CD14-positive monocyte (primary cell): ENCODE measurements around the gene FHIT. TPM values are rescaled to one million over a fixed set of nuclear protein-coding genes. Genes with fewer than 3 reads are reported as not detected.
A peak's percentile ranks its signal among the peaks of the same experiment; 100 is the strongest.

ENCODE experiments used
- DNase-seq, 3 donors: peaks; one replicate each; pipeline ENCODE4 v3.0.0-alpha.2; 2011 to 2022
- H2AFZ ChIP-seq: 2 replicates; pipeline ENCODE4 v1.6.0; 2012; ENCODE audit warnings: mild to moderate bottlenecking, low read depth, low read length, inconsistent platforms; ENCODE audit not compliant: insufficient read depth, poor library complexity, severe bottlenecking
- H3K27ac ChIP-seq, 2 donors: 1 replicate in 1 of 2; 2 replicates in 1 of 2; pipeline ENCODE4 v1.5.1; 2012 to 2013; ENCODE audit warnings: low read length in 2 of 2, control low read depth in 1 of 2, inconsistent platforms in 1 of 2, low read depth in 1 of 2, mild to moderate bottlenecking in 1 of 2
- H3K27me3 ChIP-seq, 2 donors: one replicate each; pipeline versions ENCODE4 v1.6.0 to v1.6.1; 2011 to 2013; ENCODE audit warnings: low read length in 2 of 2; ENCODE audit not compliant: control insufficient read depth in 2 of 2, insufficient read depth in 2 of 2
- H3K36me3 ChIP-seq, 2 donors: replicated peaks in 1 of 2; 1 replicate in 1 of 2; 2 replicates in 1 of 2; pipeline versions ENCODE4 v1.5.1 to v1.6.1; 2012 to 2013; ENCODE audit warnings: low read length in 2 of 2, control low read depth in 1 of 2, inconsistent platforms in 1 of 2, mild to moderate bottlenecking in 1 of 2; ENCODE audit not compliant: insufficient read depth in 2 of 2, control insufficient read depth in 1 of 2
- H3K4me1 ChIP-seq, 2 donors: 1 replicate in 1 of 2; 2 replicates in 1 of 2; pipeline versions ENCODE4 v1.5.1 to v1.6.1; 2012 to 2013; ENCODE audit warnings: low read length in 2 of 2, control low read depth in 1 of 2, inconsistent platforms in 1 of 2, mild to moderate bottlenecking in 1 of 2, moderate library complexity in 1 of 2; ENCODE audit not compliant: insufficient read depth in 2 of 2, control insufficient read depth in 1 of 2
- H3K4me2 ChIP-seq: replicated peaks from 2 replicates; pipeline ENCODE3; 2012; ENCODE audit warnings: low read length, moderate library complexity, mild to moderate bottlenecking; ENCODE audit not compliant: poor library complexity, severe bottlenecking; ENCODE audit errors: extremely low read depth
- H3K4me3 ChIP-seq, 3 experiments: fragments of 200-600 bp in 1 of 3; sonication (generic) in 1 of 3; replicated peaks in 1 of 3; 1 replicate in 2 of 3; 2 replicates in 1 of 3; pipeline ENCODE4 v1.5.1; 2011 to 2013; ENCODE audit warnings: low read length in 3 of 3, mild to moderate bottlenecking in 3 of 3, control low read depth in 2 of 3, low read depth in 2 of 3, inconsistent platforms in 1 of 3, moderate library complexity in 1 of 3
- H3K79me2 ChIP-seq: 2 replicates; pipeline ENCODE4 v1.6.0; 2012; ENCODE audit warnings: mild to moderate bottlenecking, control low read depth, inconsistent platforms, low read length, moderate library complexity; ENCODE audit not compliant: insufficient read depth
- H3K9ac ChIP-seq: 2 replicates; pipeline ENCODE4 v1.6.0; 2017; ENCODE audit warnings: low read length, mild to moderate bottlenecking; ENCODE audit not compliant: insufficient read depth, poor library complexity, severe bottlenecking
- H3K9me3 ChIP-seq, 2 donors: replicated peaks in 1 of 2; 1 replicate in 1 of 2; 2 replicates in 1 of 2; pipeline versions ENCODE4 v1.5.1 to v1.6.1; 2012 to 2013; ENCODE audit warnings: low read length in 2 of 2, control low read depth in 1 of 2; ENCODE audit not compliant: control insufficient read depth in 1 of 2, insufficient read depth in 1 of 2
- H4K20me1 ChIP-seq: 2 replicates; pipeline ENCODE4 v1.6.0; 2012; ENCODE audit warnings: mild to moderate bottlenecking, low read length, control low read depth, moderate library complexity; ENCODE audit not compliant: insufficient read depth
- H3K27ac Mint-ChIP-seq, 7 donors: one replicate each; pipeline ENCODE4 v1.8.0; 2020; ENCODE audit warnings: mild to moderate bottlenecking in 7 of 7, mixed read lengths in 7 of 7, moderate library complexity in 6 of 7, inconsistent platforms in 2 of 7
- H3K27me3 Mint-ChIP-seq, 3 donors: one replicate each; pipeline ENCODE4 v1.8.0; 2021 to 2022; ENCODE audit warnings: low read depth in 3 of 3, mild to moderate bottlenecking in 3 of 3, mixed read lengths in 3 of 3, moderate library complexity in 3 of 3, inconsistent platforms in 1 of 3
- H3K36me3 Mint-ChIP-seq, 2 donors: one replicate each; pipeline ENCODE4 v1.8.0; 2020; ENCODE audit warnings: mixed read lengths in 2 of 2, inconsistent platforms in 1 of 2, mild to moderate bottlenecking in 1 of 2
- H3K4me1 Mint-ChIP-seq: one replicate; pipeline ENCODE4 v1.8.0; 2020; ENCODE audit warnings: mild to moderate bottlenecking, mixed read lengths
- H3K4me3 Mint-ChIP-seq, 2 donors: one replicate each; pipeline ENCODE4 v1.8.0; 2020; ENCODE audit warnings: mild to moderate bottlenecking in 2 of 2, mixed read lengths in 2 of 2, moderate library complexity in 1 of 2
- H3K9me3 Mint-ChIP-seq, 7 donors: one replicate each; pipeline ENCODE4 v1.8.0; 2020 to 2022; ENCODE audit warnings: mixed read lengths in 7 of 7, mild to moderate bottlenecking in 6 of 7, moderate library complexity in 6 of 7, inconsistent platforms in 2 of 7
- WGBS: methylation state at CpG from one replicate; pipeline ENCODE4 v1.1.5; 2013; ENCODE audit warnings: missing lambda C conversion rate; ENCODE audit not compliant: insufficient coverage; 5-methylcytosine and 5-hydroxymethylcytosine counted together
- intact Hi-C, 2 donors: fragments of 100-400 bp; cut with micrococcal nuclease; formaldehyde crosslinking; loops; one replicate each; pipeline versions ENCODE4 v1.15.0 to v1.15.1; 2023
- polyA plus RNA-seq, 3 donors: library from polyadenylated mRNA; depleted of rRNA in 1 of 3; unstranded in 2 of 3; stranded (reverse) in 1 of 3; fragments of 300-500 nt in 2 of 3; fragments of >200 nt in 1 of 3; fragmentation: Illumina TruSeq in 2 of 3; gene quantifications; 1 replicate in 2 of 3; 2 replicates in 1 of 3; pipeline ENCODE4 v1.2.3, GENCODE V29; 2012 to 2021
- TF ChIP-seq, protein P1 (sequence below): fragments of 200-600 bp; IDR thresholded peaks from one replicate; pipeline ENCODE4 v1.8.0; 2022; ENCODE audit warnings: antibody characterized with exemption, mild to moderate bottlenecking

Gene FHIT
- polyA plus RNA-seq, 3 donors = 1.7 to 3.4 (median 3.2) TPM

- no peaks in the 10 kb centered on the region for H3K27me3 ChIP-seq
- no peaks in the 10 kb centered on the region for H4K20me1 ChIP-seq
- TF ChIP-seq, protein P1, sequence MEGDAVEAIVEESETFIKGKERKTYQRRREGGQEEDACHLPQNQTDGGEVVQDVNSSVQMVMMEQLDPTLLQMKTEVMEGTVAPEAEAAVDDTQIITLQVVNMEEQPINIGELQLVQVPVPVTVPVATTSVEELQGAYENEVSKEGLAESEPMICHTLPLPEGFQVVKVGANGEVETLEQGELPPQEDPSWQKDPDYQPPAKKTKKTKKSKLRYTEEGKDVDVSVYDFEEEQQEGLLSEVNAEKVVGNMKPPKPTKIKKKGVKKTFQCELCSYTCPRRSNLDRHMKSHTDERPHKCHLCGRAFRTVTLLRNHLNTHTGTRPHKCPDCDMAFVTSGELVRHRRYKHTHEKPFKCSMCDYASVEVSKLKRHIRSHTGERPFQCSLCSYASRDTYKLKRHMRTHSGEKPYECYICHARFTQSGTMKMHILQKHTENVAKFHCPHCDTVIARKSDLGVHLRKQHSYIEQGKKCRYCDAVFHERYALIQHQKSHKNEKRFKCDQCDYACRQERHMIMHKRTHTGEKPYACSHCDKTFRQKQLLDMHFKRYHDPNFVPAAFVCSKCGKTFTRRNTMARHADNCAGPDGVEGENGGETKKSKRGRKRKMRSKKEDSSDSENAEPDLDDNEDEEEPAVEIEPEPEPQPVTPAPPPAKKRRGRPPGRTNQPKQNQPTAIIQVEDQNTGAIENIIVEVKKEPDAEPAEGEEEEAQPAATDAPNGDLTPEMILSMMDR = no peak
- no peaks in the 10 kb centered on the region for H3K4me1 Mint-ChIP-seq
- no peaks in the 10 kb centered on the region for H3K79me2 ChIP-seq
- H3K4me3 ChIP-seq = no peak overlapping the region
- H3K9me3 ChIP-seq = no peaks in the 10 kb centered on the region
- H3K27ac Mint-ChIP-seq = peak overlapping the region in 1 of 7 donors; percentile 25
- no peak overlapping the region for H3K27ac ChIP-seq
- WGBS = 100% methylated on average over 1 of the region's 3 CpGs
- peaks cover 0 to 8% (median 0%) of the 10 kb centered on the region in 7 donors for H3K9me3 Mint-ChIP-seq
- H2AFZ ChIP-seq = no peak overlapping the region
- H3K36me3 ChIP-seq = no peaks in the 10 kb centered on the region
- H3K27me3 Mint-ChIP-seq = no peaks in the 10 kb centered on the region
- no peak overlapping the region for H3K9ac ChIP-seq
- no peak for DNase-seq
- no peaks in the 10 kb centered on the region for H3K36me3 Mint-ChIP-seq
- H3K4me2 ChIP-seq = no peak overlapping the region
- H3K4me1 ChIP-seq = no peaks in the 10 kb centered on the region
- intact Hi-C loops = no loop called here
- no peak overlapping the region for H3K4me3 Mint-ChIP-seq
Measured at GRCh38 chr3:61186030-61186429, 65.2 kb downstream of the FHIT start.

DNA sequence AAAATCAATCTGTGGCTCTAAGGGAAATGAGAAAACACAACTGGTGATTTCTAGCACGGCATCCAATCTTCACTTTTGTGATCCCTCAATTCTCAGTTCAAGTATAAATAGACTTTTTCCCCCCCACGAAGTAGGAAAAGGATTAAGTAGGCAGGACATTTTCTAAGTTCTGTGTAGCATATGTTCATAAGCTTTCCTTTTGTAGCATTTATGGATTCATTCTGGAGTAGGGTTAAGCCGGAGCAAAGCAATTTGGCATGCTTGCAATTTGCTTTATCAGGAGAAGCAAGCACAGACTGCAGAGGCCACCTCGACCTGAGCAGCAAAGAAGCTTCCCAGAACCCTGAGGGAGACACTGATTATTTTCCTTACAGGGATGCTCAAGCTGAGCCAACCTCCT is 66.3 kb downstream of the FHIT start:
- no peaks in the 10 kb centered on the region for H3K4me1 ChIP-seq
- no peaks in the 10 kb centered on the region for H3K9me3 ChIP-seq
- Mint-ChIP-seq H3K27me3 (no peaks in the 10 kb centered on the region), H3K9me3 (peaks cover 0 to 8% (median 0%) of the 10 kb centered on the region in 7 donors), H3K27ac (no peak overlapping the region), H3K36me3 (no peaks in the 10 kb centered on the region), H3K4me3 (no peak overlapping the region), H3K4me1 (no peaks in the 10 kb centered on the region)
- H3K27me3 ChIP-seq = no peaks in the 10 kb centered on the region
- no peaks in the 10 kb centered on the region for H3K36me3 ChIP-seq
- 91% methylated on average over 2 of the region's 4 CpGs for WGBS
- no peaks in the 10 kb centered on the region for H3K79me2 ChIP-seq
- no peak overlapping the region for H3K27ac ChIP-seq
- no peak for DNase-seq
- intact Hi-C loops = no loop called here
- H3K4me2 ChIP-seq = no peak overlapping the region
- no peak overlapping the region for H3K4me3 ChIP-seq
- H3K9ac ChIP-seq = no peak overlapping the region
- TF ChIP-seq, protein P1 = no peak
- no peaks in the 10 kb centered on the region for H4K20me1 ChIP-seq
- no peak overlapping the region for H2AFZ ChIP-seq
